ENCODE data around the gene PRELID1.

DNA sequence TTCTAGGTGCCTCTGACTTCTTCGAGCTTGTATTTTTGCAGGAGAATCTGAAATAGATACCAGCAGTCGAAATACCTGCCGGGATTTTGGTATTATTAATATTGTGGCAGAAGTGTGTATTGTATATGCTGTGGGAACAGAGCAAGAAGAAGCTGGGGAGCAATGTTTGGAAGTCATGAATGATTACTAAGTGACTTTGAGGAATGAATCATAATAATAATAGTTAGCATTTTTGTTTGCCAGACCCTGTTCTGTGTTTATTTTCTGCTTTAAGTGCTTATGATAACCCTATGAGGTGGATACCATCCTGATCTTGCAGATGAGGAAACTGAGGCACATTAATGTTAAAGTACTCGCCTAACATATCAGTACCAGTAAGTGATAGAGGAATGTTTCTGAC, 32.5 kb upstream of the PRELID1 start:
- TF ChIP-seq L3MBTL2 (conservative IDR thresholded peaks at IDR 0.05) (no peak), SP1 (IDR thresholded peaks at IDR 0.05) (no peak), TARDBP (IDR thresholded peaks at IDR 0.05) (no peak), FOXA1 (IDR thresholded peaks at IDR 0.05) (no peak), FOXM1 (IDR thresholded peaks at IDR 0.05; ENCODE audit: borderline replicate concordance) (no peak), FOXK2 (IDR thresholded peaks at IDR 0.05) (no peak), NFRKB (IDR thresholded peaks at IDR 0.05) (no peak), BHLHE40 (IDR thresholded peaks at IDR 0.05; ENCODE audit: borderline replicate concordance) (no peak)
